HG02571 (cell line): ENCODE measurements around the gene SLC16A7.
"Not testable (repeated sequence)": the region's sequence is repeated elsewhere in the genome, so short reads cannot be mapped to it uniquely, and the experiment has no call there.

ENCODE experiments used
- ATAC-seq: cut with Tn5 transposase; IDR thresholded peaks from one replicate; pipeline ENCODE4 v1.9.1; 2021; ENCODE audit warnings: mild to moderate bottlenecking, moderate library complexity; ENCODE audit not compliant: unreplicated experiment

SLC16A7 gene

GRCh38 chr12:59595883-59596540 is at the start of gene SLC16A7:
Gene SLC16A7, plus strand, starts transcription at chr12:59596029. Its CDS starts 108,773 bp downstream, at chr12:59704802.
- ATAC-seq, result peak; percentile 61

GRCh38 chr12:59548930-59549329 is 46.9 kb upstream of the SLC16A7 start:
- no peak for ATAC-seq

- ATAC-seq, result no peak
Observed at GRCh38 chr12:59559696-59560095, 36.1 kb upstream of the SLC16A7 start.

- ATAC-seq, result no peak
Observed at GRCh38 chr12:59570145-59570544, 25.7 kb upstream of the SLC16A7 start.

- ATAC-seq, result no peak
Observed at GRCh38 chr12:59574406-59574805, 21.4 kb upstream of the SLC16A7 start.

GRCh38 chr12:59575826-59576225 is 20.0 kb upstream of the SLC16A7 start:
- no peak for ATAC-seq

- no peak for ATAC-seq
Observed at GRCh38 chr12:59578254-59578653, 17.6 kb upstream of the SLC16A7 start.

- ATAC-seq, result no peak
Observed at GRCh38 chr12:59579631-59580030, 16.2 kb upstream of the SLC16A7 start.

- ATAC-seq, result no peak
Observed at GRCh38 chr12:59580050-59580449, 15.8 kb upstream of the SLC16A7 start.

GRCh38 chr12:59583003-59583712 is 12.7 kb upstream of the SLC16A7 start:
- no peak for ATAC-seq

- no peak for ATAC-seq
Observed at GRCh38 chr12:59587710-59588109, 8.1 kb upstream of the SLC16A7 start.

- no peak for ATAC-seq
Observed at GRCh38 chr12:59593761-59594160, 2.1 kb upstream of the SLC16A7 start.

GRCh38 chr12:59594943-59595500 is 807 bp upstream of the SLC16A7 start:
- ATAC-seq, result no peak

- ATAC-seq, result no peak
Observed at GRCh38 chr12:59595565-59595882, 305 bp upstream of the SLC16A7 start.

- ATAC-seq, result peak; percentile 41
Observed at GRCh38 chr12:59597385-59597781, 1.6 kb downstream of the SLC16A7 start.

- no peak for ATAC-seq
Observed at GRCh38 chr12:59600171-59600570, 4.3 kb downstream of the SLC16A7 start.

- ATAC-seq, result no peak
Observed at GRCh38 chr12:59603754-59604153, 7.9 kb downstream of the SLC16A7 start.

- not testable (repeated sequence) for ATAC-seq
Observed at GRCh38 chr12:59612823-59613434, 17.1 kb downstream of the SLC16A7 start.

- ATAC-seq, result no peak
Observed at GRCh38 chr12:59615392-59616165, 19.8 kb downstream of the SLC16A7 start.

GRCh38 chr12:59619461-59620240 is 23.8 kb downstream of the SLC16A7 start:
- no peak for ATAC-seq
